Heart left ventricle (tissue), 16 donors: Measurements from ENCODE around the gene RXRA. TPM values are rescaled to one million over a fixed set of nuclear protein-coding genes. Genes with fewer than 3 reads are reported as not detected.
A peak's percentile ranks its signal among the peaks of the same experiment; 100 is the strongest.

Experiments used
- ATAC-seq, 4 donors: fragments of 200-7000 bp; cut with Tn5 transposase; one replicate each; pipeline ENCODE4 v1.9.1; 2020 to 2022; ENCODE audit warnings: moderate library complexity in 4 of 4, mild to moderate bottlenecking in 3 of 4, moderate number of reproducible peaks in 1 of 4
- DNase-seq, 5 donors: peaks; one replicate each; pipeline ENCODE4 v3.0.0-alpha.2; 2020
- H3K27ac ChIP-seq, 12 donors: fragments of 200-600 bp; sonication (generic) in 4 of 12; one replicate each; pipeline versions ENCODE4 v1.5.0 to v1.8.0; 2016 to 2022; ENCODE audit warnings: mild to moderate bottlenecking in 2 of 12
- H3K27me3 ChIP-seq, 9 donors: fragments of 200-600 bp; sonication (generic) in 2 of 9; one replicate each; pipeline versions ENCODE4 v1.5.1 to v1.8.0; 2016 to 2022; ENCODE audit warnings: mild to moderate bottlenecking in 3 of 9
- H3K36me3 ChIP-seq, 9 donors: fragments of 200-600 bp; sonication (generic) in 2 of 9; one replicate each; pipeline versions ENCODE4 v1.5.0 to v1.8.0; 2018 to 2022; ENCODE audit warnings: mild to moderate bottlenecking in 2 of 9
- H3K4me1 ChIP-seq, 12 donors: fragments of 200-600 bp; sonication (generic) in 4 of 12; one replicate each; pipeline versions ENCODE4 v1.5.0 to v1.8.0; 2016 to 2022; ENCODE audit warnings: mild to moderate bottlenecking in 3 of 12
- H3K4me3 ChIP-seq, 12 donors: fragments of 200-600 bp; sonication (generic) in 4 of 12; one replicate each; pipeline versions ENCODE4 v1.5.0 to v1.8.0; 2017 to 2022; ENCODE audit warnings: mild to moderate bottlenecking in 9 of 12, moderate library complexity in 4 of 12
- H3K9me3 ChIP-seq, 12 donors: fragments of 200-600 bp; sonication (generic) in 4 of 12; one replicate each; pipeline versions ENCODE4 v1.5.0 to v1.8.0; 2016 to 2022; ENCODE audit warnings: mild to moderate bottlenecking in 1 of 12
- POLR2A ChIP-seq, 2 donors: fragments of 450-650 bp; IDR thresholded peaks; one replicate each; pipeline ENCODE4 v1.6.1; 2017; ENCODE audit warnings: antibody characterized with exemption in 2 of 2, mild to moderate bottlenecking in 2 of 2, moderate library complexity in 2 of 2
- WGBS, 4 donors: extraction: QIAGEN DNeasy Blood & Tissue Kit in 2 of 4; methylation state at CpG; one replicate each; pipeline versions ENCODE4 v1.1.5 to v1.1.7; 2013 to 2018; 5-methylcytosine and 5-hydroxymethylcytosine counted together
- intact Hi-C, 10 donors: fragments of 100-400 bp; cut with DNase I; formaldehyde crosslinking; loops; one replicate each; pipeline versions ENCODE4 v1.11.1 to v1.14.2; 2022
- polyA plus RNA-seq, 2 donors: library from polyadenylated mRNA; stranded (reverse); fragments of 200-250 nt; gene quantifications; one replicate each; pipeline ENCODE4 v1.2.3, GENCODE V29; 2013
- total RNA-seq, 9 donors: library from RNA; depleted of rRNA in 2 of 9; stranded (reverse); fragments of >200 nt in 2 of 9; fragmentation: NEBNext Ultra II Directional in 3 of 9; extraction: Animal tissue kit (Norgen Biotek cat#: 25700) in 3 of 9; gene quantifications; one replicate each; pipeline versions ENCODE4 v1.1.0 to v1.2.4, GENCODE V29; 2016 to 2023
- TF ChIP-seq, protein P1 (sequence below), 12 donors: fragments of 200-600 bp; sonication (generic) in 4 of 12; IDR thresholded peaks; one replicate each; pipeline versions ENCODE4 v1.5.0 to v1.8.0; 2018 to 2022; ENCODE audit warnings: antibody characterized with exemption in 12 of 12, mild to moderate bottlenecking in 5 of 12
- donor health status: ischemic (EF 13 %, LVEDD 7.1; RV severe dilation, severe dysfunction).
- donor health status: healthy with polysubstance abuse.
- donor health status: DM: no; HTN: yes; CAD: no.
- donor health status: DM: no; HTN: no; CAD: no.
- donor health status: ischemic (EF 25% LVEDD 6.9; RV normal size, moderate dysfunction).
- donor health status: ischemic (EF 25% LVEDD 5.7; RV mildly dilated, moderate dysfunction).
- donor health status: healthy.
- donor health status: DM: yes; HTN: yes; CAD: no.
- donor health status: ischemic (EF 35%, LVEDD 5.7; RV mildly dilated, moderate dysfunction).
- donor health status: nonischemic (EF 11% LVEDD 7.7; RV severe dilation, severe dysfunction).
- donor health status: DM: yes; HTN: yes; CAD: no.
- donor health status: PGD.
- donor health status: ischemic (EF 29% LVEDD 5.4; RV normal size, mild dysfunction).
- donor health status: nonischemic (EF 23%, LVEDD 6.1; RV moderate dilation, normal function).

Gene RXRA
- total and polyA plus RNA-seq, 11 donors = 45.5 to 87.9 (median 54.9) TPM

DNA sequence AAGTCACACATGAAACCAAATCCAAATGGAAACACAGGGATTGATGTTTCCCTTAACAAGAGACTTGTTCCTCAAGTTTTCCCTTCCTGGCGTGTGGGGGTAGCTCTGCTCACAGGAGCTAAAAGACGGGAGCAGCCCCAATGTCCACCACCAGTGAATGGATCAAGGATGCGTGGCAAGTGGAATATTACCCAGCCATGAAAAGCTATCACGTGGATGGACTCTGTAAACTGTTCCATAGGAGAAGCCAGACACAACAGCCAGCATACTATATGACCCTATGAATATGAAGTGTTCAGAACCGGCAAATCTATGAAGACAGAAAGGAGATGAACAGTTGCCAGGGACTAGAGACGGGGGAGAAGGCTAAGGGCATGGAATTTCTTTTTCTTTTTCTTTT lies 28.3 kb upstream of the RXRA start:
- no peaks in the 10 kb centered on the region for H3K36me3 ChIP-seq
- WGBS, 4 donors = 94 to 95% (median 95%) methylated on average over 6 of the region's 6 CpGs

GRCh38 chr9:134299068-134299467 lies 27.2 kb upstream of the RXRA start:
- no peak overlapping the region for H3K4me3 ChIP-seq
- intact Hi-C loops = no loop called here
- TF ChIP-seq POLR2A (IDR thresholded peaks at IDR 0.05) = no peak
- TF ChIP-seq, protein P1, sequence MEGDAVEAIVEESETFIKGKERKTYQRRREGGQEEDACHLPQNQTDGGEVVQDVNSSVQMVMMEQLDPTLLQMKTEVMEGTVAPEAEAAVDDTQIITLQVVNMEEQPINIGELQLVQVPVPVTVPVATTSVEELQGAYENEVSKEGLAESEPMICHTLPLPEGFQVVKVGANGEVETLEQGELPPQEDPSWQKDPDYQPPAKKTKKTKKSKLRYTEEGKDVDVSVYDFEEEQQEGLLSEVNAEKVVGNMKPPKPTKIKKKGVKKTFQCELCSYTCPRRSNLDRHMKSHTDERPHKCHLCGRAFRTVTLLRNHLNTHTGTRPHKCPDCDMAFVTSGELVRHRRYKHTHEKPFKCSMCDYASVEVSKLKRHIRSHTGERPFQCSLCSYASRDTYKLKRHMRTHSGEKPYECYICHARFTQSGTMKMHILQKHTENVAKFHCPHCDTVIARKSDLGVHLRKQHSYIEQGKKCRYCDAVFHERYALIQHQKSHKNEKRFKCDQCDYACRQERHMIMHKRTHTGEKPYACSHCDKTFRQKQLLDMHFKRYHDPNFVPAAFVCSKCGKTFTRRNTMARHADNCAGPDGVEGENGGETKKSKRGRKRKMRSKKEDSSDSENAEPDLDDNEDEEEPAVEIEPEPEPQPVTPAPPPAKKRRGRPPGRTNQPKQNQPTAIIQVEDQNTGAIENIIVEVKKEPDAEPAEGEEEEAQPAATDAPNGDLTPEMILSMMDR (IDR thresholded peaks at IDR 0.05) = no peak

More for the DNA sequence above, 28.3 kb upstream of the RXRA start:
- ATAC-seq = no peak
- peak in 1 of 5 donors; percentile 1 for DNase-seq
- TF ChIP-seq, protein P1 (IDR thresholded peaks at IDR 0.05) = no peak
- H3K9me3 ChIP-seq = no peaks in the 10 kb centered on the region
- H3K27ac ChIP-seq = no peak overlapping the region
- no peaks in the 10 kb centered on the region for H3K27me3 ChIP-seq
- intact Hi-C loops = no loop called here
- no peak overlapping the region for H3K4me3 ChIP-seq
- peaks cover 0 to 16% (median 9%) of the 10 kb centered on the region in 12 donors for H3K4me1 ChIP-seq

GRCh38 chr9:134299883-134300282 lies 26.4 kb upstream of the RXRA start:
- H3K27me3 ChIP-seq = no peaks in the 10 kb centered on the region
- 76 to 81% (median 79%) methylated on average over 7 of the region's 7 CpGs for WGBS, 4 donors
- no peak overlapping the region for H3K27ac ChIP-seq
- H3K36me3 ChIP-seq = no peaks in the 10 kb centered on the region
- no peaks in the 10 kb centered on the region for H3K9me3 ChIP-seq
- H3K4me1 ChIP-seq = peaks cover 0 to 5% (median 0%) of the 10 kb centered on the region in 12 donors
- DNase-seq = peak in 3 of 5 donors; percentile 27 to 29 (median 27)
- peak; percentile 32 to 62 (median 50) for ATAC-seq
- H3K4me3 ChIP-seq = no peak overlapping the region
- no peak for TF ChIP-seq POLR2A (IDR thresholded peaks at IDR 0.05)
- TF ChIP-seq, protein P1 (IDR thresholded peaks at IDR 0.05) = no peak
- intact Hi-C loops = no loop called here

More at GRCh38 chr9:134299068-134299467, 27.2 kb upstream of the RXRA start:
- no peaks in the 10 kb centered on the region for H3K27me3 ChIP-seq
- no peaks in the 10 kb centered on the region for H3K9me3 ChIP-seq
- H3K36me3 ChIP-seq = no peaks in the 10 kb centered on the region
- no peak overlapping the region for H3K27ac ChIP-seq
- WGBS, 4 donors = 94 to 97% (median 95%) methylated on average over 5 of the region's 5 CpGs
- ATAC-seq (no peak), DNase-seq (peak in 1 of 5 donors; percentile 12)
- H3K4me1 ChIP-seq = peaks cover 0 to 9% (median 3%) of the 10 kb centered on the region in 12 donors

DNA sequence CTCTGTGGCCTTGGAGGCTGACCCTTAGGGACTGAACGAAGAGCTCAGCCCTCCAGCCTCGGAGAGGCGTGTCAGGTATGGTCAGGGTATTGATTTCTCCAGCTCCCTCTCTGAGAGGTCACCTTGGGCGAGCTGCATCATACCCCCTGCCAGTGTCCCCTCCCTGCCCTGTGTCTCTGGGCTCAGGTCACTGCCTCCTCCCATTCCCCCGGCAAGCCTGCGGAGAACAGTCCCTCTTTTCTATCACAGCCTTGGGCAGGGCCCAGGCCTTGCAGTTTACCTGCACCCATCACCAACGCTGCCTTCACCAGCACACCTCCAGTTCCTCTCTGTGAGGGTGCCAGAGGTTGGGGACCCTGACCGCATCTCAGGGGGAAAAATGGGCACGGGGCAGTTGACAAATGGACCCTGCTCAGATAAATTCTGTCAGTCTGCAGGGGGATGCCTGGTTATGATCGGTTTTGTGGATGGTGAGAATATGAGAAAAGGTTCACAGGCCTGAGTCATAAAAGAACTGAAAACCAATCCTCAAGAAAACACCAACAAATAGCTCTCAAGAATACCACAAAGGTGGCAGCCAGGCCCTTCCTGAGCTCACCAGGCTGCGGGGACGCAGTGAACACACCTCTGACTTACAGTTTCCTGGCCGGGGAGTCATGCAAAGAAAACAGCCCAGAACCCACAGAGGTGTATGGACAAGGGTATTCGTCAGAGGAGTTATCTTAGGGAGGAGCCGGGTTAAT lies 24.7 kb upstream of the RXRA start:
- Histone ChIP-seq H3K9me3 (no peaks in the 10 kb centered on the region), H3K4me3 (no peak overlapping the region), H3K27me3 (no peaks in the 10 kb centered on the region), H3K4me1 (peaks cover 0 to 5% (median 0%) of the 10 kb centered on the region in 12 donors), H3K36me3 (no peaks in the 10 kb centered on the region), H3K27ac (no peak overlapping the region)
- no peak for ATAC-seq
- peak in 3 of 5 donors; percentile 14 to 29 (median 16) for DNase-seq
- TF ChIP-seq, protein P1 (IDR thresholded peaks at IDR 0.05) = no peak
- no peak for TF ChIP-seq POLR2A (IDR thresholded peaks at IDR 0.05)
- intact Hi-C loops = no loop called here
- 87 to 91% (median 88%) methylated on average over 15 of the region's 15 CpGs for WGBS, 4 donors
